CD4-positive, alpha-beta T cell treated with Interleukin-17A for 1 hour (primary cell): ENCODE measurements around the gene TIRAP.

Experiments used
- DNase-seq: peaks from one replicate; pipeline ENCODE4 v3.0.0-alpha.2; 2020

The TIRAP gene

GRCh38 chr11:126328001-126328390 lies 45.1 kb downstream of the TIRAP start:
- no peak for DNase-seq

DNA sequence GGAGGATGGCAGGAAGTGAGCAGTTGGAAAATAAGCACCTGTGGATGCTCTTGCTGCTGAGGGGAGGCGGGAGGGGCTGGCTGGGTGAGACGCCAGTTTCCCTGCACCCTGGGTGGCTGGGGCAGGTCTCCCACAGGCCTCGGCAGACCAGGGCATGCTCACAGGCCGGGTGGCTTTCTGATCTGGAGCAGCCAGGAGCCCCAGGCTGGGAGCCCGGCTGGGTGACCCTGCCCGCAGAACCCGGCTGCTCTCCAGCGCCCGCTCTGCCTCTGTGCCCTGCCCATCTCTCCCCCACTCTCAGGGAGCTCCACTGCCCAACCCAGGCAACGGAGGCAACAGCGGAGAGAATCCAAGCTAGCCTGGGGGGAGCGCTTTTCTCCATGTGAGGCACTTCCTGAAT lies 45.6 kb downstream of the TIRAP start:
- no peak for DNase-seq

GRCh38 chr11:126328938-126329643 lies 46.2 kb downstream of the TIRAP start:
- no peak for DNase-seq

- DNase-seq, result peak; percentile 34
Observed at GRCh38 chr11:126329644-126330211, 46.8 kb downstream of the TIRAP start.

- no peak for DNase-seq
Observed at GRCh38 chr11:126331286-126331685, 48.4 kb downstream of the TIRAP start.

DNA sequence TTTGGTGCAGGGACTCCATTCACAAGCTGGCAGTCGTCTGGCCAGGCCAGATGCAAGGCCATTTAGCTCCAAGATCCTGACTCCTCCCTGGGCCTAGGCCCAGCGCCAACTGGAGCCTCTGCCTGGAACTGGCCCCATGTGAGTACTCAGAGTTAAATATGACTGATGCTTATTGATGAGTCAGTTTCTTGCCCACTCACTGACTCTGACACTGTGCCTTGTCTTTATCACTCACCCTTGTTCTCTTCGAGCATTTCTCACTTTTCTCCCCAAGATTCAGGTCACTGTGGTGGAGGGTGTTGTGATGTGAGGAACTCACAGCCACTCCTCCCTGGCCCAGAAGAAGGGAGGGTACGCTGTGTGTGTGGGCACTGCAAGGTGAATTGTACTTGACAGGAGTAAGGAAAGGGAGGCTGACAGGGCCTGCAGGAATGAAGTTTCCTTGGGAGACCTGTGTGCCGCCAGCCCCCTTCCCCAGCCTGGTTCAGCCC lies 49.4 kb downstream of the TIRAP start:
- DNase-seq, result peak; percentile 36

- DNase-seq, result no peak
Observed at GRCh38 chr11:126333142-126333541, 50.2 kb downstream of the TIRAP start.

DNA sequence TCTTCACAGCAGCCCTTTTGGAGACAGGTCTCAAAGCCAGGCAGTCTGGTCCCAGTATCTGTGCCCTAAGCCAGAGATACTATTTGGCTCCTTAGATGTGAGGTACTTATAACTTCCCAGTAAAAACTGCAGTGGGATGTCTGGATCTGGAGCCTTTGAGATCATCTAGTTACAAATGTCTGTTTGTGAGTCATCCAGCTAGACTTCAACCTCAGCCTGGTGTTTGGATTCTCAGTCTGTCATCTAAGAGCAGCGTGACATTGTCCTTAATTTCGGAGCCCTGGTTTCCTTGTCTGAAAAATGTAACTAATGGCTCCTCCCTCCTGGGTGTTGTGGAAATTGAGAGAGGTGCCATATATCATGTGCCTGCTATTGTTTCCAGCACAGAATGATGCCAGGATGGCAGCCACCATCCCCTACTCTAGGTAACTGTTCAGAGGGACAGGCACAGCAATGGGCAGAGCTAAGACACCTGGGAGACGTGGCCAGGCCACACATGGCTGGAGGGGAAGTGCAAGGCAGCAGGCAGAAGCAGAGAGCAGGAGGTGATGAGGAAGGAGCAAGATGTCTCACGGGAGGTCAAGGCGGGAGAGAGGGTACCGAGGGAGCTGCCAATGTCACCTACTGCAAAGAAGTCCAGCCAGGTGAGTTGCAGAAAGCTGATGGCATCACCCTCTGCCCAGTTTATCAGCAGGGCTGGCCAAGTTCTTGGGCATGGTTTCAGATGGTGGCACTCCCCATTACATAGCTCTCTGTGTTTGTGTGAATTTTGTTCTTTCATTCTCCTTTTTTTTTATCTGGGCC lies 52.0 kb downstream of the TIRAP start:
- DNase-seq, result no peak

DNA sequence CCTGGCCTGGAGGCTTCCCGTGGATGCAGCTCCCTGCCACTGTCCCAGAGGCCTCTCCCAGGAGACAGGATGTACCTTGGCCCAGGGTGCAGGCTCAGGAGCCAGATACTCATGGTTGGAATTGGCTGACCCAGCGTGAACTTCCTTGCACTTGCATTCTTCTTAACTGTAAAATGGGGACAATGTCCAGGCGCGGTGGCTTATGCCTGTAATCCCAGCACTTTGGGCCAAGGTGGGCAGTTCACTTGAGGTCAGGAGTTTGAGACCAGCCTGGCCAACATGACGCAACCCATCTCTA lies 52.5 kb downstream of the TIRAP start:
- DNase-seq, result no peak

DNA sequence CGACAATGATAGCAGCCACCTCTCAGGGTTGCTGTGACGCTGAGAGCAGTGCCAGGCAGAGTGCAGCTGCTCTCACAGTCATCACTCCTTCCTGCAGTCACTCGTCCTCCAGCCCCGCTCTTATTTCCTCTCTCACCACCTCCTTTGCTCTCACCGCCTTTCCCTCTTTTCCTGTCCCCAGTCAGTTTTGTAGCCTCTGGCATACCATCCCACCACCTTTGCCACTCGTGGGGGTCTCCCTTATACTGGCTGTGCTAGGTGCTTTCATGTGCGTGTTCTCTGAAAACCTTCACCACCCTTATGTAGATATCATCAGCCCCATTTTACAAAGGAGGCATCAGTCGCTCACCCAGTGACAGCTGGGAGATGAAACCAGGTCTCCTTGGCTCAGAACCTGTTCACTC lies 53.2 kb downstream of the TIRAP start:
- DNase-seq, result no peak

DNA sequence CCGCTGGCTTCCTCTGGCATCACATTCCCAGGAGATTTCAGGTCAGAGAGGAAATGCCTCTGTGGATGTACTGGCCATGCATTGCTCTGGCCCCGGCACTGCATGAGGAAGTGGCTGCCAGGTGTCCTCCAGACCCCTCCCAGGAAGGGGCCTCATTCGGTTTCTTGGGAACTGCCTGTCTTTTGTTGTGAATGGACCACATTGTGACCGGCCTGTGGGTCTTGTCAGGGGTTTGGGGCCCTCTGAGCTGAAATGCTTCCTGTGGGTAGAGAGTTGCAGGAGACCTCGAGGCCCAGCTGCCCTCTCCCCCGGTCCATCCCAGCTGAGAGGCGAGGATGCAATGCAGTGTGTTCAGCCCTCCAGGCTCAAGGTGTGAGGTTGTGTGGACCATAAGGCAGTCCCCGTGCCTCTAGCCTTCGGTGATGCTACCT lies 53.8 kb downstream of the TIRAP start:
- no peak for DNase-seq

DNA sequence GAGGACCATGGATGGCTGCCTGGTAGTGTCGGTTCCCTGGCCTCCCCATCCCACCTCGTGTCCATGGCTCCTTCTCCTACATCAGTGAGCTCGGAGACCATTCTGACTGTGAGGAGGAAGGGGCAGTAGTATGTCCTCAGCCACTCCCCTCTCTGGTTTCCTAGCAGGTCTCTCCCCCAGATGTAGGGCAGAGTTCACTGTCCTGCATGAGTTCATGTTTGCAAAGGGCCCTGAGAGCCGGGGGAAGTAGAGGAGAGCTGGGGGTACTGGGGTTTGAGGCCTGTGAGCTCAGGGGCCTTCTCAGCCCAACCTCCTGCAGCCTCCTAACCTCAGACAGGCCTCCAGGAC lies 54.2 kb downstream of the TIRAP start:
- DNase-seq, result no peak

- DNase-seq, result no peak
Observed at GRCh38 chr11:126337474-126338241, 54.8 kb downstream of the TIRAP start.

GRCh38 chr11:126338346-126339055 lies 55.6 kb downstream of the TIRAP start:
- no peak for DNase-seq

DNA sequence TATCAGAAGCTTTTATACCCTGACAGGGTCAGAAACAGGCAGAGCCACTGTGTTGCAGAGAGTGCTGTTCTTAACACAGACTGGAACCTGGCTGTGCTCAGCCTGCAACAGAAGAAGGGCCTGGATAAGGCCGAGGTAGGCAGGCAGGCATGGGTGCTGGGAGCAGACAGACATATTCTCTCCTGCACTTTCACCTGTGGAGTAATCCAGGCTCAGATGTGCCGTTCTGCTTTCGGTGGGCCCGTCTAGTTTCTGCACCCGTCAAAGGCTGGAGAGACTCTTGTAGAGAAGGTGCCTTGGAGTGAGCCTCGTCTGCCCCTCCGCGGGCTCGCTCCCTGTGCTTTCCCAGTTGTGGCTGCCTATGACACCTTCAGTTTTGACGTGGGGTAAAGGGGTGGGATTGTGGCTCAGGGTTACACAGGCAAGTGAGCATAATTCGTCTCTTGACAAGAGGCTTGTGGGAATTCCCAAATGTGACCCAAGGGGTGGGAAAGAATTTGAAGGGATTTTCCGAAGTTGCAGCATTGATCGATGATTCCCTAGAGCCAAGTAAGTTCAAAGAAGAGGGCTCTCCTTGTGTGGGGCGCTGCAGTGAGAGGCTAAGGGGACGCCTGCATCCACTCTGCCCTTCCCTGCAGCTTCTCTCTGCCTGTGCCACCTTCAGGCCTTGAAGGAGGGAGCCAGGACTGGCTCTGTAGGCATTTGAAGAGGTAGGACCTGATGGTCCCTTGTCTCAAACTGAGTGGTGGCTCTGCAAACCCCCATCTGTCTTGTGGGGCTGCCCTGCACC lies 56.4 kb downstream of the TIRAP start:
- no peak for DNase-seq

DNA sequence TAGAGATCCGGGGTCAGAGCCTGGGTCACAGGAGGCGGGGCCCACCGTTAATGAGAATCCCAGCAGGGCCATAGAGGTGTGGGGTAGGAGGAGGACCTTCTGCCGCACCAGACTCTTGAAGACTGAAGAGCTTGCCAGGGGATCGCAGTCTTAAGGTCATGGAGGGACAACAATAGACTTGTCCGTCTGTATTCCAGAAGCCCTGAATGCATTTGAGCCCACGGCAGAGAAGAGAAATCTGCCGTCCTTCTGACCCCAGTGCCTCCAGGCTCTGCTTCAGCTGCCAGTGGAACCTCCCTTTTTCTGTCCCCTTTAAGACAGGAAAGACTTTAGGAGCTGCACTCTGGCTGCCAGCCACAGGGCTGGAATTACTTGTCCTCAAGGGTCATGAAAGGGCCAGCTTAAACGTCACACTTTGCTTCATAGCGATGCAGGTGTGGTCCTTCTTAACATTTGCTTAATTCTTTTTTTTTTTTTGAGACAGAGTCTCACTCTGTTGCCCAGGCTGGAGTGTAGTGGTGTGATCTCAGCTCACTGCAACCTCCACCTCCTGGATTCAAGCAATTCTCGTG lies 57.1 kb downstream of the TIRAP start:
- DNase-seq, result no peak

GRCh38 chr11:126340960-126341606 lies 58.2 kb downstream of the TIRAP start:
- no peak for DNase-seq

GRCh38 chr11:126341760-126342161 lies 58.9 kb downstream of the TIRAP start:
- DNase-seq, result no peak

GRCh38 chr11:126343051-126343450 lies 60.2 kb downstream of the TIRAP start:
- no peak for DNase-seq
